ENCODE data around the gene RAB5B. TPM values are rescaled to one million over a fixed set of nuclear protein-coding genes. Genes with fewer than 3 reads are reported as not detected.
"Not testable (repeated sequence)": the region's sequence is repeated elsewhere in the genome, so short reads cannot be mapped to it uniquely, and the experiment has no call there.

The RAB5B gene
- total RNA-seq, 2 donors from 2014 or later, result 34.2 to 50.8 TPM

DNA sequence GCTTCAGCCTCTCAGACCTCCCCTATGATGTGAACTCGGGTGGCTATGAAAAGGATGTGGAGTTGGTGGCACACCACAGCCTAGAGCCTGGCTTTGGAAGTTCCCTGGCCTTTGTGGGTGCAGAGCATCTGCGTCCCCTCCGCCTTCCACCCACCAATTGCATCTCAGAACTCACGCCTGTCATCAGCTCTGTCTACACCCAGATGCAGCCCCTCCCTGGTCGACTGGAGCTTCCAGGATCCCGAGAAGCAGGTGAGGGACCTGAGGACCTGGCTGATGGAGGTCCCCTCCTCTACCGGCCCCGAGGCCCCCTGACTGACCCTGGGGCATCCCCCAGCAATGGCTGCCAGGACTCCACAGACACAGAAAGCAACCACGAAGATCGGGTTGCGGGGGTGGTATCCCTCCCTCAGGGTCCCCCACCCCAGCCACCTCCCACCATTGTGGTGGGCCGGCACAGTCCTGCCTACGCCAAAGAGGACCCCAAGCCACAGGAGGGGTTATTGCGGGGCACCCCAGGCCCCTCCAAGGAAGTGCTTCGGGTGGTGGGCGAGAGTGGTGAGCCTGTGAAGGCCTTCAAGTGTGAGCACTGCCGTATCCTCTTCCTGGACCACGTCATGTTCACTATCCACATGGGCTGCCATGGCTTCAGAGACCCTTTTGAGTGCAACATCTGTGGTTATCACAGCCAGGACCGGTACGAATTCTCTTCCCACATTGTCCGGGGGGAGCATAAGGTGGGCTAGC is 60.9 kb downstream of the RAB5B start:
- H3K27ac Mint-ChIP-seq, result no peak overlapping the region
- peaks cover 13% of the 10 kb centered on the region for H3K4me1 Mint-ChIP-seq
- ATAC-seq (replicated peaks), result peak; percentile 49
- no peaks in the 10 kb centered on the region for H3K9me3 Mint-ChIP-seq
- H3K36me3 Mint-ChIP-seq (ENCODE audit: low read depth), result peaks cover 83% of the 10 kb centered on the region
- H3K27me3 Mint-ChIP-seq, result no peaks in the 10 kb centered on the region
- no peak overlapping the region for H3K4me3 Mint-ChIP-seq

DNA sequence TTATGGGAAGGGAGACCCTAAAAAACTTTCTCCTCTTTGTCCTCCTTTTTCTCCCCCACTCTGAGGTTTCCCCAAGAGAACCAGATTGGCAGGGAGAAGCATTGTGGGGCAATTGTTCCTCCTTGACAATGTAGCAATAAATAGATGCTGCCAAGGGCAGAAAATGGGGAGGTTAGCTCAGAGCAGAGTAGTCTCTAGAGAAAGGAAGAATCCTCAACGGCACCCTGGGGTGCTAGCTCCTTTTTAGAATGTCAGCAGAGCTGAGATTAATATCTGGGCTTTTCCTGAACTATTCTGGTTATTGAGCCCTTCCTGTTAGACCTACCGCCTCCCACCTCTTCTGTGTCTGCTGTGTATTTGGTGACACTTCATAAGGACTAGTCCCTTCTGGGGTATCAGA is 63.3 kb downstream of the RAB5B start:
- peak overlapping the region; percentile 76 for H3K27ac Mint-ChIP-seq

DNA sequence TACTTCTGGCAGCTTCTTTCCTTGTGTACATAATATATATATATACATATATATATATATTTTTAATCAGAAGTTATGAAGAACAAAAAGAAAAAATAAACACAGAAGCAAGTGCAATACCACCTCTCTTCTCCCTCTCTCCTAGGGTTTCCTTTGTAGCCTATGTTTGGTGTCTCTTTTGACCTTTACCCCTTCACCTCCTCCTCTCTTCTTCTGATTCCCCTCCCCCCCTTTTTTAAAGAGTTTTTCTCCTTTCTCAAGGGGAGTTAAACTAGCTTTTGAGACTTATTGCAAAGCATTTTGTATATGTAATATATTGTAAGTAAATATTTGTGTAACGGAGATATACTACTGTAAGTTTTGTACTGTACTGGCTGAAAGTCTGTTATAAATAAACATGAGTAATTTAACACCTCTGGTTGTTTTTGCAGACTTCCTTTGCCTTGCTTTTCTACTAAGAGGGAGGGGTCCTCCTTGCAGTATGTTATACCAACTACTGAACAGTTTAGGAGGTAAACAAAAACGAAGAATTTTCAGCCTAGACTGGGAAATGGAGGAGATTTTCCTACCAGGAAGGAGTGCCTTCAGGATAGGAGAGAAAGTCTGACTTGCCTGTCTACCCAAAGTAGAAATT is 64.3 kb downstream of the RAB5B start:
- Mint-ChIP-seq H3K9me3 (no peaks in the 10 kb centered on the region), H3K27ac (peak overlapping the region; percentile 76), H3K4me3 (no peak overlapping the region), H3K27me3 (no peaks in the 10 kb centered on the region), H3K36me3 (ENCODE audit: low read depth) (peaks cover 67% of the 10 kb centered on the region), H3K4me1 (peaks cover 10% of the 10 kb centered on the region)
- no peak for ATAC-seq (replicated peaks)

More for the DNA sequence above, 63.3 kb downstream of the RAB5B start:
- Mint-ChIP-seq H3K9me3 (no peaks in the 10 kb centered on the region), H3K4me3 (no peak overlapping the region), H3K4me1 (peaks cover 10% of the 10 kb centered on the region), H3K36me3 (ENCODE audit: low read depth) (peaks cover 67% of the 10 kb centered on the region), H3K27me3 (no peaks in the 10 kb centered on the region)
- ATAC-seq (replicated peaks), result no peak

DNA sequence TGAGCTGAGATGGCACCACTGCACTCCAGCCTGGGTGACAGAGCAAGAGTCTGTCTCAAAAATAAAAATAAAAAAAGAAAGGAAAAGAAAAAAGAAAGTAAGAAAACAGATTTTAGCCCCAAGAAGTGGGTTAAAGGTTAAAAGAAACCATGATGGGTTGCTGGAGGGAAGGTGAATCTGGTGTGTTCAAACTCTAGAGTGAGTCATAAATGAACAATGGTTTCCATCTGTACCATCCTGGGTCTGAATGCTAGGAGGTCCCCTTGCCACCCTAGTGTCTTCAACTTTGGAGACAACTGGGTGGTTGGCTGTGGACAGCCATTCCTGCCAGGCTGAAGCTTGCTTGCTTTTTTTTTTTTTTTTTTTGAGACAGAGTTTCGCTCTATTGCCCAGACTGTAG is 66.3 kb downstream of the RAB5B start:
- Mint-ChIP-seq H3K4me1 (peaks cover 14% of the 10 kb centered on the region), H3K27me3 (no peaks in the 10 kb centered on the region), H3K36me3 (ENCODE audit: low read depth) (peaks cover 70% of the 10 kb centered on the region), H3K27ac (peak overlapping the region; percentile 98), H3K9me3 (no peaks in the 10 kb centered on the region), H3K4me3 (peak overlapping the region; percentile 96)
- peak; percentile 62 for ATAC-seq (replicated peaks)

GRCh38 chr12:56040963-56041551 is 67.2 kb downstream of the RAB5B start:
- ATAC-seq (replicated peaks), result no peak
- no peaks in the 10 kb centered on the region for H3K9me3 Mint-ChIP-seq
- peak overlapping the region; percentile 96 for H3K4me3 Mint-ChIP-seq
- peaks cover 65% of the 10 kb centered on the region for H3K36me3 Mint-ChIP-seq (ENCODE audit: low read depth)
- H3K27me3 Mint-ChIP-seq, result no peaks in the 10 kb centered on the region
- H3K4me1 Mint-ChIP-seq, result peaks cover 14% of the 10 kb centered on the region
- peak overlapping the region; percentile 98 for H3K27ac Mint-ChIP-seq

DNA sequence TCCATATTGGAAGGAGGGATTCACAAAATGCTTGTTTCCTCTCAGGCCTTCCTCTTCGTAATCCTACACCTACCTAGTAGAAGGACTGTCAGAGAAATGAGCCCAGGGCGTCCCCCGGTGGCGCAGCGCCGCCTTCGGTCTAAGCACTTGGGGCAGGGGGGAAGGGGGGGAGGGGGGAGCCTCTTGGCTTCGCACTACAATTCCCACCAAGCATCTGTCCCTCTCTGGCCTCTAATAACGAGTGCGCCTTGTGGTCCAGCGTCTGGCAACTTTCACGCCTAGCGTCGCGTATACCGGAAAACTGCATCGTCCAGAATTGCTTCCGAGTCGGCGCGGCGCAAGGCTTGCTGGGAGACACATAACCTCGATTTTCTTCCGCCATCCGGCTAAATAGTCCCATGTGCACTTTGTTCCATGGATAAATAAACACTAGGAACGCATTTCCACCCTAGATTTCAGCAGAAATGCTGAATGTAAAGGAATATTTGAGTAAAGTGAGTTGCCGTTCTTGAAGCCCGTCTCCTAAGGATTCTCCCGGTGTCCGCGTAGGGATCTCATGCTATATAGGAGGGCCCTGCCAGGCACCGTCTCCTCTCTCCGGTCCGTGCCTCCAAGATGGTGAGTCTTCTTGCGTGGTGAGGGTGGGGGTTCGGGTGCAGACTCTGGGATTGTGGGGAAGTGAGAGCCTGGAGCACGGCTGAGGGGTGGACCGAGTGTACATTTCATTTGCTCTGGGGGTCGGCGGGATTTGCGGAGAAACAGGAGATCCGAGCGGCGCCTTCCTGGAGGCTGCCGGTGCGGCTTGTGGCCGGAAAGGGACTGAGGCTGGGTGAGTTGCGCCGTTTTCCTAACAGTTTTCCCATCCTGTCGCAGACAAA is 67.9 kb downstream of the RAB5B start, which contains the start of gene RPS26:
Gene RPS26, plus strand, starts transcription at position 367 of the 878 bp plus-strand sequence. Its CDS starts 249 bp downstream, at position 616.
- H3K27me3 Mint-ChIP-seq, result no peaks in the 10 kb centered on the region
- peaks cover 58% of the 10 kb centered on the region for H3K36me3 Mint-ChIP-seq (ENCODE audit: low read depth)
- peaks cover 14% of the 10 kb centered on the region for H3K4me1 Mint-ChIP-seq

DNA sequence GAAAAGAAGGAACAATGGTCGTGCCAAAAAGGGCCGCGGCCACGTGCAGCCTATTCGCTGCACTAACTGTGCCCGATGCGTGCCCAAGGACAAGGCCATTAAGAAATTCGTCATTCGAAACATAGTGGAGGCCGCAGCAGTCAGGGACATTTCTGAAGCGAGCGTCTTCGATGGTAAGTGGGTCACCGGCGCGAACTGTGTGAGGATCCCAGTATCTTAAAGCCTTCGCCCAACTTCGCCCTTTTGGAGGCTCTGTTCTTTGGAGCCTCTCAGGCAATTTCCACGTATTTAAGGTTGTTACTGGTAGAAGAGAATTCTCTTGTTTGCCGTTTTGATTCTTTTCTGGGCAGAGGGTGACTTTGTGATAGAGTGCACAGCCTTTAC is 68.5 kb downstream of the RAB5B start:
- not testable (repeated sequence) for H3K27me3 Mint-ChIP-seq; H3K9me3 Mint-ChIP-seq; ATAC-seq (replicated peaks)
- Mint-ChIP-seq H3K27ac (peak overlapping the region; percentile 98), H3K4me1 (peaks cover 14% of the 10 kb centered on the region), H3K4me3 (peak overlapping the region; percentile 96), H3K36me3 (ENCODE audit: low read depth) (peaks cover 52% of the 10 kb centered on the region)

More for the DNA sequence above, 67.9 kb downstream of the RAB5B start, which contains the start of gene RPS26:
- peak within 1 kb of the TSS; percentile 98 for H3K27ac Mint-ChIP-seq
- peak; percentile 87 for ATAC-seq (replicated peaks)
- no peaks in the 10 kb centered on the region for H3K9me3 Mint-ChIP-seq
- H3K4me3 Mint-ChIP-seq, result peak within 1 kb of the TSS; percentile 96

GRCh38 chr12:56042843-56043242 is 69.0 kb downstream of the RAB5B start:
- peaks cover 48% of the 10 kb centered on the region for H3K36me3 Mint-ChIP-seq (ENCODE audit: low read depth)
- no peaks in the 10 kb centered on the region for H3K9me3 Mint-ChIP-seq
- H3K4me1 Mint-ChIP-seq, result peaks cover 14% of the 10 kb centered on the region
- peak overlapping the region; percentile 98 for H3K27ac Mint-ChIP-seq
- no peaks in the 10 kb centered on the region for H3K27me3 Mint-ChIP-seq
- peak overlapping the region; percentile 96 for H3K4me3 Mint-ChIP-seq
- no peak for ATAC-seq (replicated peaks)

Other genes with a start within 250 kb of the RAB5B start
- 100 to 1,000 TPM; 211 to 237 TPM for gene CD63, start 245.1 kb upstream of the RAB5B start, total RNA-seq
- gene GDF11, start 231.0 kb upstream of the RAB5B start, total RNA-seq, result 10 to 100 TPM in 1 of 2 donors, 1 to 10 TPM in 1; 7.4 to 14.1 TPM
- gene SARNP, start 156.4 kb upstream of the RAB5B start, total RNA-seq, result 100 to 1,000 TPM in 1 of 2 donors, 10 to 100 TPM in 1; 63.6 to 103 TPM
- 10 to 100 TPM; 26.5 to 40.2 TPM for gene ORMDL2, start 156.0 kb upstream of the RAB5B start, total RNA-seq
- 10 to 100 TPM; 30.7 to 33.0 TPM for gene DNAJC14, start 144.5 kb upstream of the RAB5B start, total RNA-seq
- not detected for gene MMP19, start 131.1 kb upstream of the RAB5B start, total RNA-seq
- 10 to 100 TPM; 23.4 to 35.6 TPM for gene PYM1, start 46.2 kb upstream of the RAB5B start, total RNA-seq
- 100 to 1,000 TPM; 282 to 502 TPM for gene DGKA, start 42.9 kb upstream of the RAB5B start, total RNA-seq
- gene PMEL, start 8.0 kb upstream of the RAB5B start, total RNA-seq, result 1 to 10 TPM in 1 of 2 donors, under 1 TPM in 1; 0.30 to 2.5 TPM
- 100 to 1,000 TPM; 101 to 104 TPM for gene CDK2, start 7.2 kb upstream of the RAB5B start, total RNA-seq
- 1 to 10 TPM; 3.4 to 3.5 TPM for gene SUOX, start 23.2 kb downstream of the RAB5B start, total RNA-seq
- 10 to 100 TPM; 19.1 to 20.3 TPM for gene IKZF4, start 47.0 kb downstream of the RAB5B start, total RNA-seq
- 10 to 100 TPM; 32.5 to 36.1 TPM for gene RPS26, start 67.8 kb downstream of the RAB5B start, total RNA-seq
- under 1 TPM; 0.56 to 0.64 TPM for gene ERBB3, start 106.1 kb downstream of the RAB5B start, total RNA-seq
- gene PA2G4, start 130.5 kb downstream of the RAB5B start, total RNA-seq, result 100 to 1,000 TPM; 213 to 427 TPM
- gene RPL41, start 142.6 kb downstream of the RAB5B start, total RNA-seq, result 1,000 to 10,000 TPM; 4,564 to 4,582 TPM
- 1 to 10 TPM; 7.8 to 8.0 TPM for gene ZC3H10, start 144.2 kb downstream of the RAB5B start, total RNA-seq
- gene ESYT1, start 154.2 kb downstream of the RAB5B start, total RNA-seq, result 100 to 1,000 TPM; 234 to 236 TPM
- gene MYL6B, start 178.5 kb downstream of the RAB5B start, total RNA-seq, result 100 to 1,000 TPM in 1 of 2 donors, 10 to 100 TPM in 1; 96.9 to 114 TPM
- gene MYL6, start 184.3 kb downstream of the RAB5B start, total RNA-seq, result 1,000 to 10,000 TPM in 1 of 2 donors, 100 to 1,000 TPM in 1; 974 to 1,528 TPM
- 100 to 1,000 TPM; 104 to 114 TPM for gene SMARCC2, start 215.4 kb downstream of the RAB5B start, total RNA-seq
- gene RNF41, start 247.8 kb downstream of the RAB5B start, total RNA-seq, result 10 to 100 TPM; 31.4 to 33.0 TPM

All from activated T-helper 17 cell treated with anti-CD3 and anti-CD28 coated beads, Interleukin-2, amount 50 U/mL, for 72 hours (primary cell).